DOHH2 (cell line): ENCODE measurements around the gene C2orf66.

ENCODE experiments used
- H3F3A ChIP-seq: fragments of 200-600 bp; sonication (generic), shearing (Covaris generic); 2 replicates; pipeline ENCODE4 v1.6.0; 2016; ENCODE audit warnings: antibody characterized with exemption, mild to moderate bottlenecking; ENCODE audit not compliant: control insufficient read depth, insufficient read depth
- H3K27ac ChIP-seq: fragments of 200-600 bp; sonication (generic); 2 replicates; pipeline ENCODE4 v1.5.1; 2014; ENCODE audit warnings: low read depth, mild to moderate bottlenecking, low read length, moderate library complexity
- H3K27me3 ChIP-seq: fragments of 200-600 bp; sonication (generic); 2 replicates; pipeline ENCODE4 v1.6.1; 2014; ENCODE audit warnings: mild to moderate bottlenecking, low read length, mixed read lengths; ENCODE audit not compliant: control insufficient read depth
- H3K36me3 ChIP-seq: fragments of 200-600 bp; sonication (generic); 2 replicates; pipeline ENCODE4 v1.6.1; 2014; ENCODE audit warnings: mild to moderate bottlenecking, low read length, moderate library complexity, mixed read lengths; ENCODE audit not compliant: control insufficient read depth
- H3K4me1 ChIP-seq: fragments of 200-600 bp; sonication (generic); 2 replicates; pipeline ENCODE4 v1.6.1; 2014; ENCODE audit warnings: mild to moderate bottlenecking, low read length, mixed read lengths; ENCODE audit not compliant: control insufficient read depth
- H3K4me2 ChIP-seq: fragments of 200-600 bp; sonication (generic); 2 replicates; pipeline ENCODE4 v1.6.0; 2014; ENCODE audit warnings: mild to moderate bottlenecking, low read length, moderate library complexity
- H3K4me3 ChIP-seq: fragments of 200-600 bp; sonication (generic); 2 replicates; pipeline ENCODE4 v1.5.1; 2014; ENCODE audit warnings: mild to moderate bottlenecking, low read length, mixed read lengths
- H3K79me2 ChIP-seq: fragments of 200-600 bp; sonication (generic); 2 replicates; pipeline ENCODE4 v1.6.1; 2014; ENCODE audit warnings: mild to moderate bottlenecking, low read length, mixed read lengths; ENCODE audit not compliant: control insufficient read depth
- H3K9me2 ChIP-seq: fragments of 200-600 bp; sonication (generic); replicated peaks from 2 replicates; pipeline ENCODE4 v1.6.1; 2014; ENCODE audit warnings: mild to moderate bottlenecking, low read length, mixed read lengths; ENCODE audit not compliant: control insufficient read depth
- H3K9me3 ChIP-seq: fragments of 200-600 bp; sonication (generic); 2 replicates; pipeline ENCODE4 v1.6.1; 2014; ENCODE audit warnings: antibody characterized with exemption, low read length, mixed read lengths; ENCODE audit not compliant: control insufficient read depth, insufficient read depth
- H4K20me1 ChIP-seq: fragments of 200-600 bp; sonication (generic); 2 replicates; pipeline ENCODE4 v1.6.0; 2014; ENCODE audit warnings: low read depth, mild to moderate bottlenecking, antibody characterized with exemption, low read length, moderate library complexity; ENCODE audit not compliant: control insufficient read depth, insufficient read depth
- EZH2phosphoT487 ChIP-seq: fragments of 200-600 bp; sonication (generic); IDR thresholded peaks from 2 replicates; pipeline ENCODE4 v1.6.1; 2017; ENCODE audit warnings: borderline replicate concordance, mild to moderate bottlenecking, antibody characterized with exemption, low read length, moderate library complexity, mixed read lengths
- TF ChIP-seq, protein P1 (sequence below): fragments of 200-600 bp; sonication (generic); IDR thresholded peaks from one replicate; pipeline ENCODE4 v1.5.1; 2014; ENCODE audit warnings: antibody characterized with exemption, mild to moderate bottlenecking, low read depth, low read length; ENCODE audit not compliant: poor library complexity, severe bottlenecking

C2orf66 gene

DNA sequence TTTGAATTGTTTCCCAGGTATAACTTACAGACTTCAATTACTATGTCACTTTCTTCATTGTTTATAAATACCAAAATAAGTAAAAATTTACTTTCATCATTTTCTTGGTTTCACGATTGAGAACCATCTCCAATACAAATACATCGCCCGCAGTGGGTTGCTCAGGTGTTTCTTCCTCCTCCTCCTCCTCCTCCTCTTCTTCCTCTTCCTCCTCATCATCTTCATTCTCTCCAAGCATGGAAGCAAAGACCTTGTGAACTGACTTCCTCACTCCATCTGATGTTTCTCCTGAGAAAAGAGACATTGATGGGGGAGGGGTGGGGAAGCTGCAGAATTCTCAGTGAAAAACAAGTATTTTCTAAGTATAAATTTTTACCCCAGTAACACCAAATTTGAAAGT lies 16.3 kb downstream of the C2orf66 start:
- peaks cover 10% of the 10 kb centered on the region for H3K79me2 ChIP-seq
- TF ChIP-seq EZH2phosphoT487, result no peak
- TF ChIP-seq, protein P1, sequence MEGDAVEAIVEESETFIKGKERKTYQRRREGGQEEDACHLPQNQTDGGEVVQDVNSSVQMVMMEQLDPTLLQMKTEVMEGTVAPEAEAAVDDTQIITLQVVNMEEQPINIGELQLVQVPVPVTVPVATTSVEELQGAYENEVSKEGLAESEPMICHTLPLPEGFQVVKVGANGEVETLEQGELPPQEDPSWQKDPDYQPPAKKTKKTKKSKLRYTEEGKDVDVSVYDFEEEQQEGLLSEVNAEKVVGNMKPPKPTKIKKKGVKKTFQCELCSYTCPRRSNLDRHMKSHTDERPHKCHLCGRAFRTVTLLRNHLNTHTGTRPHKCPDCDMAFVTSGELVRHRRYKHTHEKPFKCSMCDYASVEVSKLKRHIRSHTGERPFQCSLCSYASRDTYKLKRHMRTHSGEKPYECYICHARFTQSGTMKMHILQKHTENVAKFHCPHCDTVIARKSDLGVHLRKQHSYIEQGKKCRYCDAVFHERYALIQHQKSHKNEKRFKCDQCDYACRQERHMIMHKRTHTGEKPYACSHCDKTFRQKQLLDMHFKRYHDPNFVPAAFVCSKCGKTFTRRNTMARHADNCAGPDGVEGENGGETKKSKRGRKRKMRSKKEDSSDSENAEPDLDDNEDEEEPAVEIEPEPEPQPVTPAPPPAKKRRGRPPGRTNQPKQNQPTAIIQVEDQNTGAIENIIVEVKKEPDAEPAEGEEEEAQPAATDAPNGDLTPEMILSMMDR, result no peak
- no peaks in the 10 kb centered on the region for H3K9me2 ChIP-seq
- H3F3A ChIP-seq, result no peaks in the 10 kb centered on the region
- peaks cover 85% of the 10 kb centered on the region for H3K36me3 ChIP-seq
- no peaks in the 10 kb centered on the region for H3K27me3 ChIP-seq
- no peaks in the 10 kb centered on the region for H4K20me1 ChIP-seq
- no peaks in the 10 kb centered on the region for H3K9me3 ChIP-seq
- no peak overlapping the region for H3K4me2 ChIP-seq
- no peak overlapping the region for H3K27ac ChIP-seq
- H3K4me3 ChIP-seq, result no peak overlapping the region
- peaks cover 5% of the 10 kb centered on the region for H3K4me1 ChIP-seq

DNA sequence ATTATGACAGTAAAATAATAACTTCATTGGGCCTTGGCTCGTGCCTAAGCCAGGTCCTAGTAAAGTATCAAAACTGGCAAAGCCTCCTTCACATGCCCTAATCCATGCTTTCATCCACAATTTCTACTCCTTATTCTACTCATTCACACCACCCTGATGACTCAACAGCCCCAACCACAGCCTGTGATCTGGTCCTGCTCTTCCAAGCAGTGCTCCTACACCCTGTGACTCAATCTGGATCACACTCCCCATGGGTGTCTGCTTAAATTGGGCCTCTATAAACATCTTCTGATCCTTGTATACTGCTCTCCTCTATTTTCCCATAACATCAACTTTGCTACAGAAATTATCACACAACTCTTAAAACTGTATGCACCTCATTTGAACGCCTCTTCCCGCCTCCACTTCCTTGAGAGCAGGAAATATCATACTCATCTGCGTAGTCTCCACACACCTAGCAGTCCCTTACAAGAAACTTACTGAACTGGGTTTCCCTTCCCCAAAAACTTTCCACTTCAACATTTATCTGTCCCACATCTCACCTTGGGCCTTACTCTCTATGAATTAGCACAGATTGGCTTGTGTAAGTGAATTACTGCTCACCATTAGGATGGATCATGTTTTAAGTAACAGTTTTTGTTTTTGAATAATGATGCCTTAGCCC lies 25.6 kb downstream of the C2orf66 start:
- no peak overlapping the region for H3K27ac ChIP-seq
- H3K4me2 ChIP-seq, result no peak overlapping the region
- no peaks in the 10 kb centered on the region for H3K79me2 ChIP-seq
- H3K36me3 ChIP-seq, result peaks cover 93% of the 10 kb centered on the region
- TF ChIP-seq EZH2phosphoT487, result no peak
- TF ChIP-seq, protein P1, result no peak
- H4K20me1 ChIP-seq, result no peaks in the 10 kb centered on the region
- no peaks in the 10 kb centered on the region for H3F3A ChIP-seq
- no peak overlapping the region for H3K4me3 ChIP-seq
- H3K9me2 ChIP-seq, result no peaks in the 10 kb centered on the region
- no peaks in the 10 kb centered on the region for H3K9me3 ChIP-seq
- H3K4me1 ChIP-seq, result no peaks in the 10 kb centered on the region
- H3K27me3 ChIP-seq, result no peaks in the 10 kb centered on the region

DNA sequence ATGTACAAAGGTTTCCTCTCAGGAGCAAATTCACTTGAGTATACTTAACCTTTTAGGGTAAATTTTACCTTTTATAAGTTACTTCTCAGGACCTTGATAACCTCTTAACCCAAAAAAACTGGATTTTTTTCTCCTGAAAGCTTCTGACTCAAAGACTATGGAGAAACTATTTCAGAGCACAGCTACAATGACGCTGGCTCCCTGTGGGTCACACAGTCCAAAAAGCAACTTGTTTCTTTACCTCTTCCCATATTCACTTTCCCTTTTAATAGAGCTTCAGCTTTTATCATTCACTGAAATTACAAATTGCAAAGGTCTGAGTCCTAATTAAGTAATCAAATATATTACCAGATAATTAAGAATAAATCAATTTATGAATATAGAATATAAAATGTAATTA lies 42.1 kb downstream of the C2orf66 start:
- no peaks in the 10 kb centered on the region for H4K20me1 ChIP-seq
- H3K9me2 ChIP-seq, result no peaks in the 10 kb centered on the region
- peaks cover 6% of the 10 kb centered on the region; the same call in 1 of the 2 replicates for H3F3A ChIP-seq
- no peaks in the 10 kb centered on the region for H3K79me2 ChIP-seq
- no peak overlapping the region for H3K4me3 ChIP-seq
- no peak overlapping the region for H3K27ac ChIP-seq
- H3K4me2 ChIP-seq, result no peak overlapping the region
- H3K36me3 ChIP-seq, result peaks cover 65% of the 10 kb centered on the region
- H3K9me3 ChIP-seq, result no peaks in the 10 kb centered on the region
- TF ChIP-seq EZH2phosphoT487, result no peak
- TF ChIP-seq, protein P1, result no peak
- no peaks in the 10 kb centered on the region for H3K27me3 ChIP-seq
- no peaks in the 10 kb centered on the region for H3K4me1 ChIP-seq
